ENCODE data around the gene PTH2.

GRCh38 chr19:49461656-49462055 is 38.4 kb upstream of the PTH2 start:
- no peak for TF ChIP-seq CTCF (IDR thresholded peaks at IDR 0.05)
- TF ChIP-seq POLR2A (IDR thresholded peaks at IDR 0.05): no peak

Measured in body of pancreas (tissue), 4 donors.